Measurements from ENCODE around the gene DNAJC30.

The DNAJC30 gene

GRCh38 chr7:73644688-73645286, 38.5 kb downstream of the DNAJC30 start:
- H3K27me3 ChIP-seq = peaks cover 60% of the 10 kb centered on the region
- H3K9me3 ChIP-seq = no peaks in the 10 kb centered on the region
- no peak overlapping the region for H3K4me3 ChIP-seq (ENCODE audit: low read depth, low read length)
- TF ChIP-seq CTCF (IDR thresholded peaks at IDR 0.05; ENCODE audit: low read depth, low read length) = no peak
- H3K36me3 ChIP-seq = no peaks in the 10 kb centered on the region
- no peak for DNase-seq
- H3K4me1 ChIP-seq = no peaks in the 10 kb centered on the region

GRCh38 chr7:73642834-73643233, 40.4 kb downstream of the DNAJC30 start:
- H3K9me3 ChIP-seq = no peaks in the 10 kb centered on the region
- no peaks in the 10 kb centered on the region for H3K4me1 ChIP-seq
- DNase-seq = no peak
- peaks cover 56% of the 10 kb centered on the region for H3K27me3 ChIP-seq
- H3K36me3 ChIP-seq = no peaks in the 10 kb centered on the region
- TF ChIP-seq CTCF (IDR thresholded peaks at IDR 0.05; ENCODE audit: low read depth, low read length) = no peak
- no peak overlapping the region for H3K4me3 ChIP-seq (ENCODE audit: low read depth, low read length)

GRCh38 chr7:73638911-73639310, 44.3 kb downstream of the DNAJC30 start:
- H3K4me3 ChIP-seq (ENCODE audit: low read depth, low read length) = no peak overlapping the region
- H3K36me3 ChIP-seq = no peaks in the 10 kb centered on the region
- DNase-seq = no peak
- H3K9me3 ChIP-seq = no peaks in the 10 kb centered on the region
- peaks cover 36% of the 10 kb centered on the region for H3K27me3 ChIP-seq
- TF ChIP-seq CTCF (IDR thresholded peaks at IDR 0.05; ENCODE audit: low read depth, low read length) = no peak
- H3K4me1 ChIP-seq = no peaks in the 10 kb centered on the region

DNA sequence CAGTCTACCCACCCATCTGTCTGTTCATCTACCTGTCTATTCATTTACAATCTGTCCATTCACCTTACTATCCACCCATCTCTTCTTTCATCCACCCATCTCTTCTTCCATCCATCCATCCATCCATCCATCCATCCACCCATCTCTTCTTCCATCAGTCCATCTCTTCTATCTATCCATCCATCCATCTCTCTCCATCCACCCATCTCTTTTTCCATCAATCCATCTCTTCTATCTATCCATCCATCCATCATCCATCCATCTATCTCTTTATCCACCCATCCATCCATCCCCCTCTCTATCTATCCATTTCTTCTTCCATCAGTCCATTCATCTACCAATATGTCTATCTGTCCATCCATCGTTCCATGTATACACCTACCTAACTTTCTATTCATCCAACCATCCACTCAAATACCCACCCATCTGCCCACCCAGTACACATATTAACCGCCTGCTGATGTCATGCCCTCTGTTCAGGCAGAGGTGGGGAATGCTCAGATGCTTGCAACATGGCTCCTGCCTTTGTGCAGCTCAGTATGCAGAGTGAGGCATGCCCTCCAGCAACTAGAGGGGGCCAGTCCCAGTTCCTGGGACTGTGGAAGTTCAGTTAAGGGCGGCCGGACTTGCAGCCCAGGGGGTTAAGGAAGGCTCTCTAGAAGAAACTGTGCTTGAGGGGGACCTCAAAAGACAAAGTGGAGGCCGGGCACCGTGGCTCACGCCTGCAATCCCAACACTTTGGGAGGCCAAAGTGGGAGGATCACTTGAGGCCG, 47.6 kb downstream of the DNAJC30 start:
- Histone ChIP-seq H3K4me1 (no peaks in the 10 kb centered on the region), H3K36me3 (no peaks in the 10 kb centered on the region), H3K4me3 (ENCODE audit: low read depth, low read length) (no peak overlapping the region), H3K27me3 (peaks cover 22% of the 10 kb centered on the region), H3K9me3 (no peaks in the 10 kb centered on the region)
- no peak for TF ChIP-seq CTCF (IDR thresholded peaks at IDR 0.05; ENCODE audit: low read depth, low read length)
- no peak for DNase-seq

GRCh38 chr7:73633844-73634243, 49.4 kb downstream of the DNAJC30 start:
- no peak for TF ChIP-seq CTCF (IDR thresholded peaks at IDR 0.05; ENCODE audit: low read depth, low read length)
- H3K27me3 ChIP-seq = peaks cover 18% of the 10 kb centered on the region
- no peak for DNase-seq
- no peaks in the 10 kb centered on the region for H3K9me3 ChIP-seq
- H3K36me3 ChIP-seq = no peaks in the 10 kb centered on the region
- no peaks in the 10 kb centered on the region for H3K4me1 ChIP-seq
- H3K4me3 ChIP-seq (ENCODE audit: low read depth, low read length) = no peak overlapping the region

GRCh38 chr7:73633323-73633722, 49.9 kb downstream of the DNAJC30 start:
- no peak for DNase-seq
- no peaks in the 10 kb centered on the region for H3K4me1 ChIP-seq
- no peak for TF ChIP-seq CTCF (IDR thresholded peaks at IDR 0.05; ENCODE audit: low read depth, low read length)

More at GRCh38 chr7:73633323-73633722, 49.9 kb downstream of the DNAJC30 start:
- H3K4me3 ChIP-seq (ENCODE audit: low read depth, low read length) = no peak overlapping the region
- H3K36me3 ChIP-seq = no peaks in the 10 kb centered on the region
- H3K9me3 ChIP-seq = no peaks in the 10 kb centered on the region
- H3K27me3 ChIP-seq = peaks cover 18% of the 10 kb centered on the region
